ENCODE measurements around the gene AP3D1. TPM values are rescaled to one million over a fixed set of nuclear protein-coding genes. Genes with fewer than 3 reads are reported as not detected.

Gene AP3D1
- total and polyA plus RNA-seq, 7 donors: 43.1 to 127 (median 55.7) TPM

GRCh38 chr19:2168619-2169424 lies 17.5 kb upstream of the AP3D1 start:
- H3K9me3 ChIP-seq: no peaks in the 10 kb centered on the region
- H3K4me1 ChIP-seq: peaks cover 0 to 85% (median 76%) of the 10 kb centered on the region in 4 donors
- 15 to 23% methylated on average over 24 of the region's 24 CpGs for WGBS, 2 donors
- H3K27me3 ChIP-seq: no peaks in the 10 kb centered on the region
- intact Hi-C loops (cut with DNase I): no loop called here
- H3K4me3 ChIP-seq: peak overlapping the region in 2 of 4 donors; percentile 7 to 17
- peak in 2 of 4 donors; percentile 26 to 73 for TF ChIP-seq EP300 (IDR thresholded peaks at IDR 0.05)
- peak in 1 of 2 donors; percentile 43 for TF ChIP-seq POLR2A (IDR thresholded peaks at IDR 0.05)
- TF ChIP-seq POLR2AphosphoS5 (IDR thresholded peaks at IDR 0.05): peak; percentile 54 to 89 (median 76)
- no peak for TF ChIP-seq CTCF (IDR thresholded peaks at IDR 0.05)
- H3K27ac ChIP-seq: peak overlapping the region; percentile 91 to 100 (median 97)
- H3K36me3 ChIP-seq: no peaks in the 10 kb centered on the region
- peak; percentile 97 for DNase-seq

GRCh38 chr19:2167896-2168618 lies 16.7 kb upstream of the AP3D1 start:
- no peaks in the 10 kb centered on the region for H3K9me3 ChIP-seq
- peak overlapping the region; percentile 91 to 100 (median 97) for H3K27ac ChIP-seq
- no peaks in the 10 kb centered on the region for H3K36me3 ChIP-seq
- peak; percentile 78 for DNase-seq
- TF ChIP-seq EP300 (IDR thresholded peaks at IDR 0.05): peak in 1 of 4 donors; percentile 57
- TF ChIP-seq POLR2A (IDR thresholded peaks at IDR 0.05): no peak
- TF ChIP-seq POLR2AphosphoS5 (IDR thresholded peaks at IDR 0.05): peak in 2 of 4 donors; percentile 4 to 65
- no peaks in the 10 kb centered on the region for H3K27me3 ChIP-seq
- intact Hi-C loops (cut with DNase I): loop anchor here (1.0 kb wide), 1 partner anchor 18 kb away; no protein-coding TSS in a partner anchor
- H3K4me1 ChIP-seq: peaks cover 0 to 87% (median 80%) of the 10 kb centered on the region in 4 donors
- H3K4me3 ChIP-seq: peak overlapping the region in 2 of 4 donors; percentile 7 to 17
- WGBS, 2 donors: 57 to 68% methylated on average over 16 of the region's 16 CpGs

DNA sequence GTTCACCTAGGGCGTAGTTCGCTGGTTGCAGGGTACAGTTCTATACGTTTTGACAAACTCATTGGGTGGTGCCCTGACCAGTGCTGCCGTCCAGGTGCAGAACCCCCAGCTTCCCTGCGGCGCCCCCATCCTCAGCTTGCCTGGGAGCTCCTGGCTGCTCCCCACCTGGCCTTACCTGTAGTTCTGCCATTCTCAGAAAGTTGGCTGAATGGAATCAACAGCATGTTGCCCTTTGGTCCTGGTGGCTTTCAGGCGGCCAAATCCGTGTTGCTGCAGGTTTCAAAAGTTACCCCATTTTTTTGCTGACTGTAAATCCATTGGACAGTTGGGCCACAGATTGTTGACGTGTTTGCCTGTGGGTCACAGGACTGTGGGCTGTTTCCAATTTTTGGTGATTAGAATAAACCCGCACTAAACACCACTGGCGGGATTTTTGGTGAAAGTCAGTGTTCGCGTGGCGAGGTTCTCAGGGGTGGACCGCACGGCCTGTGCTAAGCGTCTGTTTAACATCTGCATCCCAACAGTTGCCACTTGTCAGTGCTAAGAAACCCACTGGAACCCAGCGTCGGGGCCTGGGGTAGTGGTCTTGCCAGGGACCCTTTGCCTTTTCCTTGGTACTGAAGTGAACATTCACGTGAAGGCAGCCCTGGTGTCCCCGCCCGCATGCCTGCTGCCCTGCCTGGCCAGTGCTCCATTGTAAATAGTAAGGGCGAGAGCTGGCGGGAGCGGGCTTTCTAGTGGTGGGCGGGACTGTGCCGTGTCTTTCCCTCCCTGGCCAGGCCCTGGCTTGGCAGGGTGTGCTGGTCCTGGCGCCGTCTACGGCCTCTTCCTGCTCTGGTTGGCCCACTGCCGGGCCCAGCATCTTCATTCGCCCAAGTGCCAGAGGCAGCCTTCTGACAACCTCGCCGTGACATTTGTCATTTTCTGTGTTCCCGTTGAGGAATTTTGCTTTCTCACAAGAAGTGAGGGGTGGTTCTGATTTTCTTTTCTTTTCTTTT lies 15.7 kb upstream of the AP3D1 start:
- Histone ChIP-seq H3K27ac (peak overlapping the region; percentile 91 to 100 (median 97)), H3K27me3 (no peaks in the 10 kb centered on the region), H3K4me3 (no peak overlapping the region), H3K36me3 (no peaks in the 10 kb centered on the region), H3K9me3 (no peaks in the 10 kb centered on the region), H3K4me1 (peaks cover 0 to 82% (median 80%) of the 10 kb centered on the region in 4 donors)
- 47 to 66% methylated on average over 35 of the region's 35 CpGs for WGBS, 2 donors
- intact Hi-C loops (cut with DNase I): loop anchor here (1.0 kb wide), 1 partner anchor 19 kb away; no protein-coding TSS in a partner anchor
- DNase-seq: peak; percentile 95
- TF ChIP-seq EP300 (IDR thresholded peaks at IDR 0.05) (no peak), CTCF (IDR thresholded peaks at IDR 0.05) (no peak), POLR2AphosphoS5 (IDR thresholded peaks at IDR 0.05) (peak; percentile 36 to 78 (median 68)), POLR2A (IDR thresholded peaks at IDR 0.05) (peak in 1 of 2 donors; percentile 14)

- H3K36me3 ChIP-seq: no peaks in the 10 kb centered on the region
- peak overlapping the region; percentile 96 to 100 (median 98) for H3K27ac ChIP-seq
- peak; percentile 79 for DNase-seq
- TF ChIP-seq EP300 (IDR thresholded peaks at IDR 0.05): no peak
- peak in 1 of 4 donors; percentile 8 for TF ChIP-seq POLR2AphosphoS5 (IDR thresholded peaks at IDR 0.05)
- peak overlapping the region; percentile 78 to 96 (median 88) for H3K4me3 ChIP-seq
- no peaks in the 10 kb centered on the region for H3K27me3 ChIP-seq
- H3K4me1 ChIP-seq: peaks cover 0 to 54% (median 53%) of the 10 kb centered on the region in 4 donors
- no peaks in the 10 kb centered on the region for H3K9me3 ChIP-seq
- WGBS, 2 donors: 0% methylated on average over 95 of the region's 95 CpGs
- intact Hi-C loops (cut with DNase I): no loop called here
These were observed 12.9 kb upstream of the AP3D1 start for GRCh38 chr19:2164020-2164998.
